Smooth muscle cell (in vitro differentiated cells): ENCODE measurements around the gene ASPHD1. TPM values are rescaled to one million over a fixed set of nuclear protein-coding genes. Genes with fewer than 3 reads are reported as not detected.

ENCODE experiments used
- DNase-seq: peaks from one replicate; lab custom pipeline; 2025; ENCODE audit not compliant: unreplicated experiment; lab: John Stamatoyannopoulos, UW
- H2AFZ ChIP-seq: fragments of 200-600 bp; sonication (generic); 2 replicates; pipeline ENCODE4 v1.6.0; 2016; ENCODE audit warnings: antibody characterized with exemption, low read depth, mild to moderate bottlenecking
- H3F3A ChIP-seq: fragments of 200-600 bp; sonication (generic); 2 replicates; pipeline ENCODE4 v1.6.0; 2017; ENCODE audit warnings: antibody characterized with exemption, low read depth
- H3K27ac ChIP-seq: fragments of 200-600 bp; sonication (generic); 2 replicates; pipeline ENCODE4 v1.5.1; 2016; ENCODE audit warnings: low read depth, mild to moderate bottlenecking
- H3K27me3 ChIP-seq: fragments of 200-600 bp; sonication (generic); 2 replicates; pipeline ENCODE4 v1.6.1; 2016; ENCODE audit warnings: low read depth, mild to moderate bottlenecking
- H3K36me3 ChIP-seq: fragments of 200-600 bp; sonication (generic); 2 replicates; pipeline ENCODE4 v1.5.1; 2016; ENCODE audit warnings: low read depth
- H3K4me1 ChIP-seq: fragments of 200-600 bp; sonication (generic); 2 replicates; pipeline ENCODE4 v1.5.1; 2016; ENCODE audit warnings: low read depth
- H3K4me2 ChIP-seq: fragments of 200-600 bp; sonication (generic); 2 replicates; pipeline ENCODE4 v1.6.0; 2016; ENCODE audit warnings: mild to moderate bottlenecking
- H3K4me3 ChIP-seq: fragments of 200-600 bp; sonication (generic); 2 replicates; pipeline ENCODE4 v1.5.1; 2016; ENCODE audit warnings: mild to moderate bottlenecking
- H3K79me2 ChIP-seq: fragments of 200-600 bp; sonication (generic); 2 replicates; pipeline ENCODE4 v1.6.0; 2016; ENCODE audit warnings: low read depth, mild to moderate bottlenecking
- H3K9ac ChIP-seq: fragments of 200-600 bp; sonication (generic); 2 replicates; pipeline ENCODE4 v1.6.0; 2016; ENCODE audit warnings: low read depth
- H3K9me3 ChIP-seq: fragments of 200-600 bp; sonication (generic); replicated peaks from 2 replicates; pipeline ENCODE4 v1.5.1; 2016; ENCODE audit warnings: low read depth
- H4K20me1 ChIP-seq: fragments of 200-600 bp; sonication (generic); 2 replicates; pipeline ENCODE4 v1.6.0; 2016; ENCODE audit warnings: low read depth
- WGBS: methylation state at CpG from one replicate; pipeline ENCODE4 v1.1.7; 2016; ENCODE audit warnings: low lambda C conversion rate; 5-methylcytosine and 5-hydroxymethylcytosine counted together
- polyA plus RNA-seq: library from polyadenylated mRNA; unstranded; fragments of >200 nt; fragmentation: Nextera tagmentation; extraction: Ambion mirVana; gene quantifications from 2 replicates; pipeline ENCODE4 v1.2.1, GENCODE V29; 2016
- total RNA-seq: library from RNA; depleted of rRNA; stranded (reverse); fragments of >200 nt; gene quantifications from 2 replicates; pipeline ENCODE4 v1.2.3, GENCODE V29; 2014
- TF ChIP-seq, protein P1 (sequence below): fragments of 200-600 bp; sonication (generic); IDR thresholded peaks from 2 replicates; pipeline ENCODE4 v1.5.1; 2017; ENCODE audit warnings: borderline replicate concordance, mild to moderate bottlenecking, antibody characterized with exemption; ENCODE audit not compliant: insufficient read depth, poor library complexity, severe bottlenecking

Gene ASPHD1
- total and polyA plus RNA-seq, 2 experiments from 2014 or later = 4.1 to 28.8 TPM

DNA sequence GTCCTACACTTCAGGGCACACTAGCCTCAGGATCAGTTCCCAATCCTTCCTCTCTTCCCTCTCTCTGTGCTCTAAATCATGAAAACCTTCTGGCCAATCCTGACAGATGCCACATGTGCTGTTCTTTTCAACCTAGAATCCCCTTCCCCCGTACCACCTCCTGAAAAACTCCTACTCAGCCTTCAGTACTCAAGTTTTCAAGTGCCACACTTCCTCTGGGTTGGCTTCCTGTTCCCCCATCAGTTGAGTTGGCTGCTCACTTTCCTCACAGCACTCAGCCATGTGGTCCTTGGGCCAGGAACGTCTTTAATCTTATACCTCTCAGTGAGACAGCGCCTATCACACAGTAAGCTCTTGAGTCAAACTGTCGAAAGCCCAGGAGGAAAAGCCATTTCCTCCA is 3.3 kb downstream of the ASPHD1 start:
- H2AFZ ChIP-seq = no peak overlapping the region
- H3K9me3 ChIP-seq = no peaks in the 10 kb centered on the region
- H3K9ac ChIP-seq = no peak overlapping the region
- peaks cover 3% of the 10 kb centered on the region for H4K20me1 ChIP-seq
- WGBS = 91% methylated on average over 4 of the region's 4 CpGs
- no peaks in the 10 kb centered on the region for H3K27me3 ChIP-seq
- no peaks in the 10 kb centered on the region for H3K4me1 ChIP-seq
- H3K4me2 ChIP-seq = no peak overlapping the region
- H3K4me3 ChIP-seq = no peak overlapping the region
- no peaks in the 10 kb centered on the region for H3F3A ChIP-seq
- no peak overlapping the region for H3K27ac ChIP-seq
- DNase-seq = no peak
- no peaks in the 10 kb centered on the region for H3K36me3 ChIP-seq
- TF ChIP-seq, protein P1, sequence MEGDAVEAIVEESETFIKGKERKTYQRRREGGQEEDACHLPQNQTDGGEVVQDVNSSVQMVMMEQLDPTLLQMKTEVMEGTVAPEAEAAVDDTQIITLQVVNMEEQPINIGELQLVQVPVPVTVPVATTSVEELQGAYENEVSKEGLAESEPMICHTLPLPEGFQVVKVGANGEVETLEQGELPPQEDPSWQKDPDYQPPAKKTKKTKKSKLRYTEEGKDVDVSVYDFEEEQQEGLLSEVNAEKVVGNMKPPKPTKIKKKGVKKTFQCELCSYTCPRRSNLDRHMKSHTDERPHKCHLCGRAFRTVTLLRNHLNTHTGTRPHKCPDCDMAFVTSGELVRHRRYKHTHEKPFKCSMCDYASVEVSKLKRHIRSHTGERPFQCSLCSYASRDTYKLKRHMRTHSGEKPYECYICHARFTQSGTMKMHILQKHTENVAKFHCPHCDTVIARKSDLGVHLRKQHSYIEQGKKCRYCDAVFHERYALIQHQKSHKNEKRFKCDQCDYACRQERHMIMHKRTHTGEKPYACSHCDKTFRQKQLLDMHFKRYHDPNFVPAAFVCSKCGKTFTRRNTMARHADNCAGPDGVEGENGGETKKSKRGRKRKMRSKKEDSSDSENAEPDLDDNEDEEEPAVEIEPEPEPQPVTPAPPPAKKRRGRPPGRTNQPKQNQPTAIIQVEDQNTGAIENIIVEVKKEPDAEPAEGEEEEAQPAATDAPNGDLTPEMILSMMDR = no peak
- peaks cover 23% of the 10 kb centered on the region for H3K79me2 ChIP-seq

DNA sequence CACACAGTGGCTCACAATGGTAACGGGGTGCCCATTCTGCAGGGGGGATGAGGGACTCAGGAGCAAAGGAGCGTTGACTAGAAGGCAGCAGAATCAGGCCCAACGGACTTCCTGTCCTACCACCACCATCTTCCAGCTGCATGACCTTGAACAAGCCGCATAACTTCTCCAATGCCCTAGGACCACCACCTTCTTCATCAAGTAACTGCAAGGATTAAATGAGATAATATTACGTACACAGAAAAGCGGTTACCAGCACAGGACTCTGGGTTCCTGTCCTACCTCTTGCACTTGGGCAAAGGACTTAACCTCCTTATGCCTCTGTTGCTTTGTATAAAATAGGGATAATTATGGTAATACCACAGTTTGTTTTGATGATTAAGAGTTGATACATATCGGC is 4.7 kb downstream of the ASPHD1 start:
- 98% methylated on average over 7 of the region's 7 CpGs for WGBS
- H3K36me3 ChIP-seq = no peaks in the 10 kb centered on the region
- DNase-seq = no peak

DNA sequence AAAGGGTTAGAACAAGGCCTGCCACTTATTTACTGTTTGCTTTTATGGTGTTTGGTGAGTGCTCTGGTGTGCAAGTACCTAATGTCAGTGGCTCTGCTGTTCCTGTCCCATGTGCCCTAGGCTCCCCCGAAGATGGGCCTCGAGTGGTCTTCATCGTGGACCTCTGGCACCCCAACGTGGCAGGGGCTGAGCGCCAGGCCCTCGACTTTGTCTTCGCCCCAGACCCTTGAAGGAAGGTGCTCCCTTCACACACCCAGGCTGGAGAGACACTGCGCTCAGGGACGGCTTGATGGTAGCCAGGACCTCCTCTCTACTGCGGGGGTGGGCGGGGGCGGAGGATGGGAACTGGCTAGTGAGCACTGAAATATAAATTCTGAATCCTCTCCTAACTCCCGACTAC is 5.4 kb downstream of the ASPHD1 start:
- TF ChIP-seq, protein P1 = no peak
- H3F3A ChIP-seq = no peaks in the 10 kb centered on the region
- no peaks in the 10 kb centered on the region for H3K27me3 ChIP-seq
- H3K4me1 ChIP-seq = no peaks in the 10 kb centered on the region
- no peaks in the 10 kb centered on the region for H3K9me3 ChIP-seq
- H3K9ac ChIP-seq = no peak overlapping the region
- WGBS = 92% methylated on average over 13 of the region's 13 CpGs
- H3K36me3 ChIP-seq = no peaks in the 10 kb centered on the region
- H3K79me2 ChIP-seq = peaks cover 23% of the 10 kb centered on the region
- H3K27ac ChIP-seq = no peak overlapping the region
- H2AFZ ChIP-seq = no peak overlapping the region
- no peak for DNase-seq
- H4K20me1 ChIP-seq = peaks cover 3% of the 10 kb centered on the region
- H3K4me2 ChIP-seq = no peak overlapping the region
- no peak overlapping the region for H3K4me3 ChIP-seq

More for the DNA sequence above, 4.7 kb downstream of the ASPHD1 start:
- H3K9me3 ChIP-seq = no peaks in the 10 kb centered on the region
- H4K20me1 ChIP-seq = peaks cover 3% of the 10 kb centered on the region
- TF ChIP-seq, protein P1 = no peak
- no peaks in the 10 kb centered on the region for H3K27me3 ChIP-seq
- H3K4me3 ChIP-seq = no peak overlapping the region
- no peak overlapping the region for H3K9ac ChIP-seq
- no peak overlapping the region for H3K27ac ChIP-seq
- peaks cover 23% of the 10 kb centered on the region for H3K79me2 ChIP-seq
- H2AFZ ChIP-seq = no peak overlapping the region
- no peaks in the 10 kb centered on the region for H3F3A ChIP-seq
- H3K4me2 ChIP-seq = no peak overlapping the region
- H3K4me1 ChIP-seq = no peaks in the 10 kb centered on the region

DNA sequence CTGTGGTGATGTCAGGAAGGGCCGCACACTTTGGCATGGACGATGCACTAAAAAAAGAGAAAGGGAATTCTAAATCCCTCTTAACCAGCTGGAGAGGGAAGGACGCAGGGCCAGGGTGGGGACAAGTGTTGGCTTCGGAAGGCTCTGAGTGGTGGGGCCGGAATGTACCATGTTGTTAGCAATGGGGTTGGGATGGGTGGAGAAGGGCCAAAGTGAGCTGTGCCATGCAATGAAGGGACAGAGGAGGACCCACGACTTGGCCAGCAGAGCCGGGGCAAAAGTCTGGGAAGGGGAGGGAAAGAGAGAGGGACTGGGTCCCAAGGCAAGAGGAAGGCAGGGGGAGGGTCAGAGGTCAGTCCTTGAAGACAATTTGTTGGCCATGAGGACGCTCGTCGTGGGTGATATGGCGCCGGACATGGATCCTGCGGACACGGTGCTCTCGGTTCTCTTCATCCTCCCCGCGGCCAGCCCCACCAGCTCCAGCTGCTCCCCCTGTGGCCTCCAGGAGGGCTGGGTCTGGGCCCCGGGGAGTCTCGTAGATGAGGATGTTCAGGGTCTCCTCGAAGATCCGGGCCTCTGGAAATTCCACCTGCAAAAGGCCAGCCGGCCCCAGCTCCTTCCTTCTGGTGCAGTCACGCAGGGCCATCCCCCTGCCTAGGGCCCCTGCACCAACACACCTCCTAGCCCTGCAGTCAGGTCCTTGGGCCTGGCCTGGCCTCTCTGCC is 6.4 kb downstream of the ASPHD1 start:
- 93% methylated on average over 20 of the region's 23 CpGs for whole genome bisulfite sequencing
- Histone ChIP-seq H3K4me1 (no peaks in the 10 kb centered on the region), H3K79me2 (peaks cover 21% of the 10 kb centered on the region), H3K4me3 (no peak overlapping the region), H4K20me1 (peaks cover 3% of the 10 kb centered on the region), H3K9ac (no peak overlapping the region), H2AFZ (no peak overlapping the region), H3K27me3 (no peaks in the 10 kb centered on the region), H3K36me3 (no peaks in the 10 kb centered on the region), H3K9me3 (no peaks in the 10 kb centered on the region), H3K4me2 (no peak overlapping the region), H3F3A (no peaks in the 10 kb centered on the region), H3K27ac (no peak overlapping the region)
- TF ChIP-seq, protein P1 = no peak
- DNase-seq = no peak
